ENCODE results near the gene EXOC7.

DNA sequence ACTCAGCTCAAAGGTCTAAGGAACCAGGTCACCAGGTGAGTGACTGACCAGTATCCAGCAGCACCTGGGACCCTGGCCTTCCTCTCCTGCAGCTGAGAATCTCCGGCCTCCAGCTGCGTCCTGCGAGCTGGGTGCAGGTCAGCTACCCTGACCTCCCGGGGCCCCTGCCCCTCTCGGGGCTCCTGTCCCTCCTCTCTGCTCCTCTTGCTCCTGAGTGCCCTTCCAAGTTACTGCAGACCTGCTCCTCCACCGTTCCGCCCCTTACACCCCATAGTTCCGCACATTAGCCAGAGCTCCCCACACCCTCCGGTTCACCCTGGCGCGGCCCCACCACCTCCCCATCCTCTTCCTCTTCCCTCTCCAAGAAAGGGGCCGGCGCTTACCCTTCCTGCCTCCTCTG, 26.9 kb upstream of the EXOC7 start:
- TF ChIP-seq, protein P1, sequence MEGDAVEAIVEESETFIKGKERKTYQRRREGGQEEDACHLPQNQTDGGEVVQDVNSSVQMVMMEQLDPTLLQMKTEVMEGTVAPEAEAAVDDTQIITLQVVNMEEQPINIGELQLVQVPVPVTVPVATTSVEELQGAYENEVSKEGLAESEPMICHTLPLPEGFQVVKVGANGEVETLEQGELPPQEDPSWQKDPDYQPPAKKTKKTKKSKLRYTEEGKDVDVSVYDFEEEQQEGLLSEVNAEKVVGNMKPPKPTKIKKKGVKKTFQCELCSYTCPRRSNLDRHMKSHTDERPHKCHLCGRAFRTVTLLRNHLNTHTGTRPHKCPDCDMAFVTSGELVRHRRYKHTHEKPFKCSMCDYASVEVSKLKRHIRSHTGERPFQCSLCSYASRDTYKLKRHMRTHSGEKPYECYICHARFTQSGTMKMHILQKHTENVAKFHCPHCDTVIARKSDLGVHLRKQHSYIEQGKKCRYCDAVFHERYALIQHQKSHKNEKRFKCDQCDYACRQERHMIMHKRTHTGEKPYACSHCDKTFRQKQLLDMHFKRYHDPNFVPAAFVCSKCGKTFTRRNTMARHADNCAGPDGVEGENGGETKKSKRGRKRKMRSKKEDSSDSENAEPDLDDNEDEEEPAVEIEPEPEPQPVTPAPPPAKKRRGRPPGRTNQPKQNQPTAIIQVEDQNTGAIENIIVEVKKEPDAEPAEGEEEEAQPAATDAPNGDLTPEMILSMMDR (IDR thresholded peaks at IDR 0.05), result no peak
- TF ChIP-seq POLR2A (IDR thresholded peaks at IDR 0.05), result no peak
- no peak for TF ChIP-seq POLR2AphosphoS5 (IDR thresholded peaks at IDR 0.05; ENCODE audit: insufficient read depth in 1 of 2, low read depth in 1 of 2)

Measured in vagina (tissue), 2 donors.